NCI-H2171 (cell line): ENCODE measurements around the gene ERC1.

Experiments
- DNase-seq: peaks from one replicate; lab custom pipeline; 2025; lab: John Stamatoyannopoulos, UW

The ERC1 gene

GRCh38 chr12:990661-991349, at the start of gene ERC1:
ERC1 (plus strand) TSS chr12:991223; CDS start chr12:1027904, 36,681 bp downstream.
- DNase-seq, result peak; percentile 99

DNA sequence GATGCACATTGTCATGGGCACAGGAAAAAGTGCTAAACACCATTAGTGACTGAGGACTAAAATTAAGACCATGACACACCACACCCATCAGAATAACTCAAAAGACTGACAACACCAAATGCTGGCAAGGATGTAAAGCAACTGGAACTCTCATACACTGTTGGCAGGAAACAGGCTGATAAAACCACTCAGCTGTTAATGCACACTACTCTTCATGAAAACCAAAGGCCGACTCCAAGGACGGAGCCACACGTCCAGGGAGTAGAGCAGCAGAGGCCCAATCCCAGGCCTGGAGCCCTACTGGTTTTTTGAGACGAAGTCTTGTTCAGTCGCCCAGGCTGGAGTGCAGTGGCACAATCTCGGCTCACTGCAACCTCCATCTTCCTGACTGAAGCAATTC, 48.0 kb upstream of the ERC1 start:
- DNase-seq, result no peak

DNA sequence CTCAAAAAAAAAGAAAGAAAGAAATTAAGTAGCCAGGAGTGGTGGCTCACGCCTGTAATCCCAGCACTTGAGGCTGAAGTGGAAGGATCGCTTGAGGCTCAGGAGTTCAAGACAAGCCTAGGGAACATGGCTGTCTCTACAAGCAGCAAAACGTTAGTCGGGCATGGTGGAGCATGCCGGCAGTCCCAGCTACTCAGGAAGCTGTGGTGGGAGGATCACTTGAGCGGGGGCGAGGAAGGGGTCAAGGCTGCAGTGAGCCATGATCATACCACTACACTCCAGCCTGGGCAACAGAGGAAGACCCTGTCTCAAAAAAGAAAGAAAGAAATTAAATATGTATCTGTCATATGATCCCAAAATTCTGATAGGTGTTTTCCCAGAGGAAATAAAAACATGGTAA, 46.8 kb upstream of the ERC1 start:
- no peak for DNase-seq

GRCh38 chr12:946212-946611, 44.8 kb upstream of the ERC1 start:
- no peak for DNase-seq

DNA sequence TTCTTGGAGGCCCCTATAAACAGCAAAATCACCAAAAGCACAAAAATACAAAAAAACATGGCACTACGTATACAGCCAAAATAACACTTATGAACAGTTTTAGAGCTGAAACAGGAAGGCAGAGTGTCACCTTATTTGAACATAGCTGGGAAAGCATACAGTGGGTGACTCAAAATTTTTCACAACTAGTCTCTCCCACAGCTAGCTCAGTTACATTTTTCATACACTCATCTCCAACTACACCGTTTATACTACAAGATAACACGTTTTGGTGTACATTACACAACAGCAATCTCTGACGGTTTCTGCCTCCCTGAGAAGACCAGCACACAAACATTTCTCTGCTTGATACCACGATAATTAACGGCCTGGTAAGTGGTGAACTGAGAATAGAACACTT, 44.4 kb upstream of the ERC1 start:
- no peak for DNase-seq

- DNase-seq, result no peak
Observed at GRCh38 chr12:948238-948637, 42.8 kb upstream of the ERC1 start.

DNA sequence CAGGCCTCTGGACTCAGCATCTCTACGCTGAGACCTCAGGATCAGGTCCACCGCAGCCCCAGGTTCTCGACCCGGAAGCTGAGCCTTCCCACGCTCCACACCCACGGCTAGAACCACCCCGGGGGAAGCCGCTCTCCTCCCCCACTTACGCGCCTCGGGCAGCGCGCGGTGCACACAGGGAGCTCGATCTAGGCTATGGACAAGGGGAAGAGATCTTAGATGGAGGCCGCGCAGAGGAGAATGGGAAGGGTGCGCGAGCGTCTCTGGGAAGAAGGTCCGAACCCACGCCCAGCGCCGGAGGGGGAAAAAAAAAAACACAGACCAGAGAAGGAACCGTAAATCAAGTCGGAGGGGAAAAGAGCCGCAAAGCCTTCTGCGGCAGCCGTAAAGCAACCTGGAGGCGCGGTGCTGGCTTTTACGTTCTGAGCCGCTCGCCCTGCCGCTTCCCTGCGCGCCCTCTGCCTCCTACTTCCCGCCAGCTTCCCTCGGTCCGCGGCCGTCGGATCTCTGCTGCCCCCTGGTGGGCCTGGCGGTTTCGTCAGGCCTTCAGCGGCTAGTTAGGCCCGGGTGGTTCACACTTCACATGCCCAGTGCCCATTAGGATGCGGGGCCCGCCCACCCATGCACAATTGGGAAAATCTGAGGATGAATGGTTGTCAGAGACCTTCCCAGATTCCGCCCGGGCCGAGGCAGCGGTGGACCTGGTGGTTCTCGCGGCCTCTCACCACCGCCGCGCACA, 41.4 kb upstream of the ERC1 start, which contains the start of gene RAD52:
RAD52 (minus strand) TSS at position 242 of the 739 bp plus-strand sequence. CDS start 16,636 bp downstream, outside the sequence.
- peak; percentile 100 for DNase-seq

DNA sequence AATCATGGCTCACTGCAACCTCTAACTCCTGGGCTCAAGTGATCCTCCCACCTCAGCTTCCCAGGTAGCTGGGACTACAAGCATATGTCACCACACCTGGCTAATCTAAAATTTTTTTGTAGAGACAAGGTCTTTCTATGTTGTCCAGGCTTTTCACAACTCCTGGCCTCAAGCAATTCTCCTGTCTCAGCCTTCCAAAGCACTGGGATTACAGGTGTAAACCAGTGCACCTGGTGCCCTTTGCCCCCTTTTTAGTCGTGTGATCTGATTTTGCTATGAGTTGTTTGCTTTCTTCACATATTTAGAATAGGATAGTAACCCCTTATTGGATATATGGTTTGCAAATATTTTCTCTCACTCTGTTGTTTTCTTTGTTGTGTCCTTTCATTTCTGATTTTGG, 39.8 kb upstream of the ERC1 start:
- DNase-seq, result peak; percentile 9

DNA sequence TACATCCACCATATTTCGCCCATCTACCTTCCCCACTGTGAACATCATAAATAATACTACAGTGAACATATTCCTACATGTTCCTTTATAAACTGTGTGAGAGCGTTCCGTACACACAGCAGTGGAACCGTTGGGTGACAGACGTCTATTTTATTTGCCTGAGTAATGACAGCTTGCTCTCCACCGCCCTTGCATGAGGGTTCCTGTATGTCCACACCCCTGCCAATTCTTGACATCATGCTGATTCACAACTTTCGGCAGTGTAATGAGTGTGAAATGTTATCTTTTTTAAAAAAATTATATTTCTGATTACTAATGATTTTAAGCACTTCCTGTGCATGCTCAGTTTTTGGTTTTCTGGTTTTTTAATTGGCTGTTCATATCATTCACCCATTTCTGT, 37.2 kb upstream of the ERC1 start:
- DNase-seq, result peak; percentile 65

GRCh38 chr12:954741-955140, 36.3 kb upstream of the ERC1 start:
- DNase-seq, result no peak

DNA sequence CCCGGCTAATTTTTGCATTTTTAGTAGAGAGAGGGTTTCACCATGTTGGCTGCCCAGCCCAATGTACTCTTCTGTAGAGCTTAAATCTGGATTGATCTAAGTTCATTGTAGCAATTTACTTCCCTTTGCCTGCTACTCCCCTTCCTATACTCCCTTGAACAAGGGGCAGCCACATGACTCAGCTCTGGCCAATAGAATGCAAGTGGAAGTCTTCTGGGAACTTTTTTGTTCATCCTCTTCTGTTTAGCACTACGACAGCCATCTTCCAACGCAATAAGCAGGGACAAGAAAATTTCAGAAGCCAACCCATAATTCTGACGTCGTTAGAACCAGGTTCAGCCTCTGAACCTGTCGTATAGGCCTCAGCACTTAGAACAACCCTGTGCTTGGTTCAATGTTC, 35.1 kb upstream of the ERC1 start:
- no peak for DNase-seq

GRCh38 chr12:958588-959123, 32.4 kb upstream of the ERC1 start:
- no peak for DNase-seq

DNA sequence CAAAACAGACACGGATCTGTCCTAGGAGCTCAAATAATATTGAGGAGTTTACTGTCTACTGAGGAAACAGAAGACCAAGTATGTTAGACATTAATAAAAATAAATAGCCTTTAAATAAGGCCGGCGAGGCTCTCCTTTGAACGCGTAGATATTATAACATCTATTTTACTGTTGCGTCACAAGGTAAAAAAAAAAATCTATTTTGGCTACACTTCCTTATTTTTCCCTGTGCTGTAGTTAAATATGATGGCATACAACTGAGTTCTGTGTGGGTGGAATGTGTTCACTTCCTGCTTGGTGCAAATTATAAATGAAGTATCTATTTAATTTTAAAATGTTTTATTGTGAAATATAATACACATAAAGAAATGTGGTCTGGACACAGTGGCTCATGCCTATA, 24.3 kb upstream of the ERC1 start:
- no peak for DNase-seq

- no peak for DNase-seq
Observed at GRCh38 chr12:967641-968040, 23.4 kb upstream of the ERC1 start.

- no peak for DNase-seq
Observed at GRCh38 chr12:968545-968944, 22.5 kb upstream of the ERC1 start.

DNA sequence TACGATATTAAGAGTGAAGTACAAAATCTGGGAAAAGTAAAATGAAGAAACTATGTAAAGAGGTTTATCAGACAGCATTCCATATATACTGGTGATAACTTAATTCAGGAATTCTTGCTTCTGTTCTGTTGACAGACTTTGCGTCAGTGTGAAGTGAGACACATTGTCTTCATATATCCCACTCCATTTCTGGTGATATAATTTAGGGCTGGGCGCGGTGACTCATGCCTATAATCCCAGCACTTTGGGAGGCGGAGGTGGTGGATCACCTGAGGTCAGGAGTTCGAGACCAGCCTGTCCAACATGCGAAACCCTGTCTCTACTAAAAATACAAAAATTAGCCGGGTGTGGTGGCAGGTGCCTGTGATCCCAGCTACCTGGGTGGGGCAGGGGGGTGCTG, 21.2 kb upstream of the ERC1 start:
- no peak for DNase-seq

DNA sequence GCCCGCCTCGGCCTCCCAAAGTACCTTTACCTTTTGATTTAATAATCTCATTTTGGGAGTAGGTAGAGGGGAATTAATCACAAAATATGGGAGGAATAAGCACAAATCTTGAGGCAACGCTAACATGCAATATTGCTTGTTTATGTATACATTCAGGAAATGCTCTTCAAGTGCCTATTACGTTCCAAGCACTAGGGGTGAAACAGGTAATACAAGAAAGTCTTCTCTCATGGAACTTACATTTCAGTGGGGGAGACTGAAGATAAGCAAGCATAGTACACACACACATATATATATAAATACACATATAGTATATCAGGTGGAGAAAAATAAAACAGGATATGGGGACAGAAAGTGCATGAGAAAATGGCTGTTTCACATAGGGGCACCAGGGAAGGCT, 19.0 kb upstream of the ERC1 start:
- DNase-seq, result no peak

DNA sequence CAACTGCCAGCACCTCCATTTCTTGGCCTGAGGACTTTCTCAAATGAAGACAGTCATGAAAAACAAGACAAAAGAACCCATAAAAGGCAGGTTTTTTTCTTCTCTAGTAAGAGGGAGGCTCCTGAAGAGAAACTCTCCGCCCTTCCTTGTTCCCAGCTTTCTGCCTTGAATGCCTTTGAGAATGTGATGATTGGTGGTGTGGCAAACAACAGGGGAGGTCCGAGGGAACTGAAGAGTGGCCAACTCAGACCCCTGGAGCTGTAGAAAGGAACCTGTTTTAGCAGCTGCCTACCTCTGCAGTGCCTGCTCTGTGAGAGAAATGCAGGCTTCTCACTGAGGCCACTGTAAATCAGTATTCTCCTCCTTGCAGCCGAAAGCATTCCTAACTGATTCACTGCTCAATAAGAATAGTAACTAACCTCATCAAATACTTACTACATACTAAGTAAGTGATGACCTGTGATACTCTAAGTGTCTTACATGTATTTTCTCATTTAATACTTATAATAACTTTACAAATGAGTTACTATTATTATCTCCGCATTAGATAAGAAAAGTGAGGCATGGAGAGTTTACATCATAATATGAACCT, 16.7 kb upstream of the ERC1 start:
- DNase-seq, result no peak

GRCh38 chr12:976644-977043, 14.4 kb upstream of the ERC1 start:
- no peak for DNase-seq

DNA sequence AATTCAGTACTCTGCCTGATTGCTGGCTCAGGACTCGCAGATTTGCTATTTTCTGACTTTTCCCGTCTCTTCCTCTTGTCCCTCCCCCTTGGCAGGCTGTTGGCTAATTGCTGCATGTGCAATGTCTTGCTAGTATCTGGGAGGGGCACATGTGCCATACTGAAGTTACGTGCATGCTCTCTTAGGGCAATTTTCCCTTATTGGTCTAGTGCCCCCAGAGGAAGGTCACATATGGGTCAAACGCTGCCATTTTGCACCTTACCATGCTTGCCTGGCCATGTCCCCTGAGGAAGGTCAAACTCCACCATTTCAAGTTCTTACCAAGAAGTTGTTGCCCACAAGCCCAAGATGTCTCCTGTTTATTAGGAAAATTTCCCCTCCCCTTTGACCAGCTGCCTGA, 13.9 kb upstream of the ERC1 start:
- DNase-seq, result no peak

- DNase-seq, result no peak
Observed at GRCh38 chr12:979349-979748, 11.7 kb upstream of the ERC1 start.

DNA sequence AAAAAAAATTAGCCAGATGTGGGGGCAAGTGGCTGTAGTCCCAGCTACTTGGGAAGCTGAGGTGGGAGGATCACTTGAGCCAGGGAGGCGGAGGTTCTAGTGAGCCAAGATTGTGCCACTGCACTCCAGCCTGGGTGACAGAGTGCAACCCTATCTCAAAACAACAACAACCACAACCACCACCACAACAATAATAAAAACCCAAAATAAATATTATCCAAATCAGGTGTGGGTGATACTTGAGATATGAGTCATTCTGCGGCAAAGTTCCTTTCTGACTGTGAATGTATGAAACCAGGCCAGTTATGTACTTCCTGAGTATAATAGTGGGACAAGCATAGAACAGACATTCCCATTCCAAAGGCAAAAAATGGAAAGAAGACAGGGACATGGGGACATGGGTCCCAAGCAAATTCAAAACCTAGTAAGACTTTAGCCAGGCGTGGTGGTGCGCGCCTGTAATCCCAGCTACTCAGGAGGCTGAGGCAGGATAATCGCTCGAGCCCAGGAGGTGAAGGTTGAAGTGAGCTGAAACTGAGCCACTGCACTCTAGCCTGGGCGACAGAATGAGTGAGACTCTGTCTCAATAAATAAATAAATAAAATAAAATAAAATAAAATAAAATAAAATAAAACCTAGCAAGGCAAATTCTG, 9.7 kb upstream of the ERC1 start:
- DNase-seq, result no peak

DNA sequence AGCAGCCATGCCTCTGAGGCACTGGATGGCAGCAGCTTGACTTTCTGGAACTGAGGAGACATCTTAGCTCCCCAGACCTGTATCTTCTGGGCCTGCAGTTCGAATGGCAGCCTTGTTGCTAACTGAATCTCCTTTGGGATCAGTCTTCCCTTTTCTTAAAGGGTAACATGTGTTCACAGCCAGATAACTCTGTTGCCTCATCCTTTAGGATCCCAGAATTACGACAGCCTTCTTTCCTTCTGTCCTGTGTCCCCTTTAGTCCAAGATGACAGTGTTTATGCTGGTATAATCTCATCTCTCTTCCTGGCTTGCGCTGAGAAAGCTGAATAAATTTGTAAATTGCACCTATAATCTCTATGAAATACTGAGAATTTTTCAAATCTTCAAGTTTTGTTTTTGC, 9.1 kb upstream of the ERC1 start:
- DNase-seq, result no peak
